ENCODE results near the gene SBK3.

DNA sequence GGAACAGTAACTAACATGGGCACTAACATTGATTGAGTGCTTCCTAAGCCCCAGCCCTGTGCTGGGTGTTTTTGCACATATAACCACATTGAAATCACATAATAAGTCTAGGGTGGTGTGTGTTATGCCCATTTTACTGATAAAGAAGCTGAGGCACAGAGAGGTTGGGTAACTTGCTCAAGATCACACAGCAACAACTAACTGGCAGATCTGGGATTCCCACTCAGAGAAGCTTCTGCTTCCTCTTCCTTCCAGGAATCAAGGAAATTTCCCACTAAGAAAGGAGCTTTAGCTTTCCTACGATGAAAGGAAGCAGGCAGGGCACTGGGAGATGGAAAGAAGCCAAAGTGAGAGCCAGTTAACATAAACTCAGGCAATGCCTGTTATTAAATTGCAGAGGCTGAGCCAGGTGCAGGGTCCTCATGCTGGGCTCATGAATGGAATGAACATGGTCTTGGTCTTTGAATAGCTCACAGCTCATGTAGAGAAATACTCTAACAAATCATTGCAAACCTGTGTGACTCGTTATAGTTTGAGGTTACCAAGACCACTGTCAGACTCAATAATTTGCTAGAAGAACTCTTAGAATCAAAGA is 47.0 kb downstream of the SBK3 start:
- TF ChIP-seq, protein P1, sequence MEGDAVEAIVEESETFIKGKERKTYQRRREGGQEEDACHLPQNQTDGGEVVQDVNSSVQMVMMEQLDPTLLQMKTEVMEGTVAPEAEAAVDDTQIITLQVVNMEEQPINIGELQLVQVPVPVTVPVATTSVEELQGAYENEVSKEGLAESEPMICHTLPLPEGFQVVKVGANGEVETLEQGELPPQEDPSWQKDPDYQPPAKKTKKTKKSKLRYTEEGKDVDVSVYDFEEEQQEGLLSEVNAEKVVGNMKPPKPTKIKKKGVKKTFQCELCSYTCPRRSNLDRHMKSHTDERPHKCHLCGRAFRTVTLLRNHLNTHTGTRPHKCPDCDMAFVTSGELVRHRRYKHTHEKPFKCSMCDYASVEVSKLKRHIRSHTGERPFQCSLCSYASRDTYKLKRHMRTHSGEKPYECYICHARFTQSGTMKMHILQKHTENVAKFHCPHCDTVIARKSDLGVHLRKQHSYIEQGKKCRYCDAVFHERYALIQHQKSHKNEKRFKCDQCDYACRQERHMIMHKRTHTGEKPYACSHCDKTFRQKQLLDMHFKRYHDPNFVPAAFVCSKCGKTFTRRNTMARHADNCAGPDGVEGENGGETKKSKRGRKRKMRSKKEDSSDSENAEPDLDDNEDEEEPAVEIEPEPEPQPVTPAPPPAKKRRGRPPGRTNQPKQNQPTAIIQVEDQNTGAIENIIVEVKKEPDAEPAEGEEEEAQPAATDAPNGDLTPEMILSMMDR (IDR thresholded peaks at IDR 0.05), result no peak
- TF ChIP-seq POLR2A (IDR thresholded peaks at IDR 0.05), result no peak

All from prostate gland (tissue), 2 donors.